Esophagus squamous epithelium (tissue), 5 donors: Measurements from ENCODE around the gene DNAJB6. TPM values are rescaled to one million over a fixed set of nuclear protein-coding genes. Genes with fewer than 3 reads are reported as not detected.

Source experiments
- DNase-seq: peaks from one replicate; lab custom pipeline; 2025; lab: John Stamatoyannopoulos, UW
- H3K27ac ChIP-seq, 4 donors: fragments of 200-600 bp; sonication (generic); one replicate each; pipeline ENCODE4 v1.5.1; 2016 to 2019; ENCODE audit warnings: mild to moderate bottlenecking in 1 of 4
- H3K27me3 ChIP-seq, 4 donors: fragments of 200-600 bp; sonication (generic); 1 replicate in 3 of 4; 2 replicates in 1 of 4; pipeline versions ENCODE4 v1.5.1 to v1.6.0; 2017 to 2021; ENCODE audit warnings: antibody characterized with exemption in 1 of 4
- H3K36me3 ChIP-seq, 3 donors: fragments of 200-600 bp; sonication (generic); one replicate each; pipeline ENCODE4 v1.5.1; 2016 to 2019
- H3K4me1 ChIP-seq, 3 donors: fragments of 200-600 bp; sonication (generic); one replicate each; pipeline ENCODE4 v1.5.1; 2017 to 2019
- H3K4me3 ChIP-seq, 4 donors: fragments of 200-600 bp; sonication (generic); 1 replicate in 3 of 4; 2 replicates in 1 of 4; pipeline ENCODE4 v1.5.1; 2016 to 2019; ENCODE audit warnings: mild to moderate bottlenecking in 2 of 4, moderate library complexity in 1 of 4
- H3K9me3 ChIP-seq, 3 donors: fragments of 200-600 bp; sonication (generic); one replicate each; pipeline ENCODE4 v1.5.1; 2016 to 2019
- CTCF ChIP-seq, 6 experiments: fragments of 450-650 bp in 4 of 6; fragments of 200-600 bp in 2 of 6; sonication (generic) in 2 of 6; IDR thresholded peaks; one replicate each; pipeline ENCODE4 v1.5.1; 2016 to 2019; ENCODE audit warnings: antibody characterized with exemption in 6 of 6, mild to moderate bottlenecking in 4 of 6, moderate library complexity in 4 of 6
- POLR2A ChIP-seq, 4 donors: fragments of 450-650 bp; IDR thresholded peaks; one replicate each; pipeline ENCODE4 v1.6.1; 2017; ENCODE audit warnings: antibody characterized with exemption in 4 of 4, mild to moderate bottlenecking in 4 of 4, moderate library complexity in 3 of 4
- WGBS, 2 donors: methylation state at CpG; one replicate each; pipeline ENCODE4 v1.1.5; 2018; 5-methylcytosine and 5-hydroxymethylcytosine counted together
- intact Hi-C: fragments of 100-400 bp; cut with DNase I; formaldehyde crosslinking; loops from one replicate; pipeline ENCODE4 v1.15.0; 2022
- total RNA-seq, 4 donors: library from RNA; depleted of rRNA; stranded (reverse); fragments of >200 nt; gene quantifications; one replicate each; pipeline ENCODE4 v1.1.0, GENCODE V29; 2016
- donor health status: DM: yes; HTN: yes; CAD: no.

The DNAJB6 gene
- total RNA-seq, 4 donors from 2014 or later, result 96.5 to 193 (median 160) TPM

- TF ChIP-seq POLR2A (IDR thresholded peaks at IDR 0.05), result no peak
- no peak for TF ChIP-seq CTCF (IDR thresholded peaks at IDR 0.05)
Observed at GRCh38 chr7:157412021-157412443, 75.2 kb downstream of the DNAJB6 start.

GRCh38 chr7:157412491-157413180, 75.8 kb downstream of the DNAJB6 start:
- H3K4me3 ChIP-seq, result no peak overlapping the region
- H3K4me1 ChIP-seq, result no peaks in the 10 kb centered on the region
- intact Hi-C loops, result no loop called here
- H3K27ac ChIP-seq, result no peak overlapping the region
- no peaks in the 10 kb centered on the region for H3K9me3 ChIP-seq
- no peak for TF ChIP-seq CTCF (IDR thresholded peaks at IDR 0.05)
- TF ChIP-seq POLR2A (IDR thresholded peaks at IDR 0.05), result no peak
- DNase-seq, result no peak
- no peaks in the 10 kb centered on the region for H3K27me3 ChIP-seq
- H3K36me3 ChIP-seq, result peaks cover 16 to 91% (median 21%) of the 10 kb centered on the region in 3 donors
- 88% methylated on average over 8 to 24 of the region's 26 CpGs for WGBS, 2 donors

More at GRCh38 chr7:157412021-157412443, 75.2 kb downstream of the DNAJB6 start:
- Histone ChIP-seq H3K27ac (no peak overlapping the region), H3K9me3 (no peaks in the 10 kb centered on the region), H3K4me3 (no peak overlapping the region), H3K36me3 (peaks cover 16 to 91% (median 21%) of the 10 kb centered on the region in 3 donors), H3K4me1 (no peaks in the 10 kb centered on the region), H3K27me3 (no peaks in the 10 kb centered on the region)
- no peak for DNase-seq
- WGBS, 2 donors, result 67 to 75% methylated on average over 9 to 11 of the region's 11 CpGs
- intact Hi-C loops, result no loop called here

GRCh38 chr7:157413881-157414701, 77.3 kb downstream of the DNAJB6 start:
- TF ChIP-seq POLR2A (IDR thresholded peaks at IDR 0.05) (no peak), CTCF (IDR thresholded peaks at IDR 0.05) (no peak)
- 96 to 100% methylated on average over 12 to 31 of the region's 49 CpGs for WGBS, 2 donors
- Histone ChIP-seq H3K36me3 (peaks cover 21 to 95% (median 21%) of the 10 kb centered on the region in 3 donors), H3K27ac (no peak overlapping the region), H3K4me3 (no peak overlapping the region), H3K9me3 (no peaks in the 10 kb centered on the region), H3K4me1 (no peaks in the 10 kb centered on the region), H3K27me3 (no peaks in the 10 kb centered on the region)
- no peak for DNase-seq
- intact Hi-C loops, result no loop called here

DNA sequence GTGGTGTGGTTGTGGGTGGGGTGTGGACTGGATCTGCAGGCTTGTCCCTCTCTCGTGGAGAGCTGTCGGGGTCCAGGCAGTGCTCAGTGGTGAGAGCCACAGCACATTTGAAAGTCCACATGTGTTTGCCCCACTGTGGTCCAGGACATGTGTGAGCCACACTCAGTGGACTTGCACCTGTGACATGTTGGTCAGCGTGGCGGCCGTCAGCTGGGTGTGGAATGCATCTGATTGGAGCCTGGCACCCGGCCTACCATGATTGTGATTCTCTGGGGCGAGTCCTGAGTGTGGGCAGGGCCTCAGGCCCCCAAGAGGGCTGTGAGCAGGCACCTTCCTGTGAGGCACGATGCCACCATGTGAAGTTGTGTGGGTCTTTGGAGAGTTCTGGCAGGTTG, 77.9 kb downstream of the DNAJB6 start:
- no peak for DNase-seq
- H3K27me3 ChIP-seq, result no peaks in the 10 kb centered on the region
- intact Hi-C loops, result no loop called here
- H3K9me3 ChIP-seq, result no peaks in the 10 kb centered on the region
- H3K27ac ChIP-seq, result no peak overlapping the region
- no CpG with 5 or more reads among the region's 8 CpGs for WGBS, 2 donors
- no peak for TF ChIP-seq CTCF (IDR thresholded peaks at IDR 0.05)
- TF ChIP-seq POLR2A (IDR thresholded peaks at IDR 0.05), result no peak
- H3K36me3 ChIP-seq, result peaks cover 16 to 91% (median 21%) of the 10 kb centered on the region in 3 donors
- H3K4me3 ChIP-seq, result no peak overlapping the region
- no peaks in the 10 kb centered on the region for H3K4me1 ChIP-seq

DNA sequence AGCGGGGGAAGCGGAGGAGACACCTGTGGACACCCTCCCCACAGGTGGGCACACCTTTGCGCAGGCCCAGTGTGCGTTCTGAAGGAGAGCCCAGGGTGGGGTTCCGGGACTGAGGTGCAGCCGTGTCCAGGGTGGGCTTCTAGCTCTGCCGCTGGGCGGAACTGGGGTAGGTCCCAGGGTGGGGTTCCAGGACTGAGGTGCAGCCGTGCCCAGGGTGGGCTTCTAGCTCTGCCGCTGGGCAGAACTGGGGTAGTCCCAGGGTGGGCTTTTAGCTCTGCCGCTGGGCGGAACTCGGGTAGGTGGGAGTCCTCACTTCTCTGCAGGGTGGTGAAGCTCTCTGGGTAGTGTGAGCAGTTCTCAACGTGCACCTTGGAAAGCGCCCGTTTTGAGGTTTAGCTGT, 78.7 kb downstream of the DNAJB6 start:
- Histone ChIP-seq H3K4me3 (no peak overlapping the region), H3K9me3 (no peaks in the 10 kb centered on the region), H3K36me3 (peaks cover 9 to 87% (median 15%) of the 10 kb centered on the region in 3 donors), H3K27ac (no peak overlapping the region), H3K27me3 (no peaks in the 10 kb centered on the region), H3K4me1 (no peaks in the 10 kb centered on the region)
- no peak for DNase-seq
- intact Hi-C loops, result no loop called here
- TF ChIP-seq CTCF (IDR thresholded peaks at IDR 0.05) (no peak), POLR2A (IDR thresholded peaks at IDR 0.05) (no peak)
- WGBS, 2 donors, result 92 to 93% methylated on average over 5 to 9 of the region's 16 CpGs
